Thyroid gland (tissue), 4 donors: ENCODE data around the gene MEI1. TPM values are rescaled to one million over a fixed set of nuclear protein-coding genes. Genes with fewer than 3 reads are reported as not detected.

ENCODE experiments used
- DNase-seq, 2 donors: peaks; one replicate each; pipeline ENCODE4 v3.0.0-alpha.2; 2019
- H3K27ac ChIP-seq, 3 donors: fragments of 200-600 bp; sonication (generic); 1 replicate in 2 of 3; 2 replicates in 1 of 3; pipeline ENCODE4 v1.5.1; 2016 to 2019; ENCODE audit warnings: mild to moderate bottlenecking in 1 of 3, moderate library complexity in 1 of 3
- H3K27me3 ChIP-seq: fragments of 200-600 bp; sonication (generic); one replicate; pipeline ENCODE4 v1.5.1; 2019
- H3K36me3 ChIP-seq, 2 donors: fragments of 200-600 bp; sonication (generic); one replicate each; pipeline ENCODE4 v1.5.1; 2016 to 2019
- H3K4me1 ChIP-seq, 2 donors: fragments of 200-600 bp; sonication (generic); one replicate each; pipeline ENCODE4 v1.5.1; 2017 to 2019
- H3K4me3 ChIP-seq, 3 donors: fragments of 200-600 bp; sonication (generic); replicated peaks in 1 of 3; 1 replicate in 2 of 3; 2 replicates in 1 of 3; pipeline ENCODE4 v1.5.1; 2016; ENCODE audit warnings: mild to moderate bottlenecking in 1 of 3
- H3K9me3 ChIP-seq: fragments of 200-600 bp; sonication (generic); one replicate; pipeline ENCODE4 v1.5.1; 2017
- CTCF ChIP-seq, 6 experiments: fragments of 200-600 bp in 3 of 6; fragments of 450-650 bp in 3 of 6; sonication (generic) in 3 of 6; IDR thresholded peaks; one replicate each; pipeline ENCODE4 v1.5.1; 2016 to 2019; ENCODE audit warnings: antibody characterized with exemption in 6 of 6, mild to moderate bottlenecking in 2 of 6, inconsistent platforms in 1 of 6, moderate library complexity in 1 of 6
- POLR2A ChIP-seq, 2 donors: fragments of 450-650 bp; IDR thresholded peaks; one replicate each; pipeline ENCODE4 v1.6.1; 2017; ENCODE audit warnings: antibody characterized with exemption in 2 of 2, mild to moderate bottlenecking in 2 of 2, moderate library complexity in 1 of 2
- WGBS, 2 donors: methylation state at CpG; one replicate each; pipeline ENCODE4 v1.1.5; 2017; 5-methylcytosine and 5-hydroxymethylcytosine counted together
- intact Hi-C: fragments of 100-400 bp; cut with DNase I; formaldehyde crosslinking; loops from one replicate; pipeline ENCODE4 v1.15.1; 2023
- total RNA-seq, 4 donors: library from RNA; depleted of rRNA; stranded (reverse); fragments of >200 nt; gene quantifications; one replicate each; pipeline ENCODE4 v1.2.3, GENCODE V29; 2016

The MEI1 gene
- 1 to 10 TPM in 2 of 4 donors, under 1 TPM in 2; 0.25 to 5.2 (median 1.4) TPM for total RNA-seq

GRCh38 chr22:41699264-41700107 lies at the start of gene MEI1:
TSS of gene MEI1 (plus strand) at chr22:41699503. CDS start at chr22:41699539, 36 bp downstream.
- peak; percentile 77 to 81 for DNase-seq
- 48 to 53% methylated on average over 24 to 43 of the region's 69 CpGs for WGBS, 2 donors
- no peak within 1 kb of the TSS for H3K27ac ChIP-seq
- TF ChIP-seq POLR2A (IDR thresholded peaks at IDR 0.05), result no peak
- TF ChIP-seq CTCF (IDR thresholded peaks at IDR 0.05), result no peak
- H3K36me3 ChIP-seq, result no peaks in the 10 kb centered on the region
- no peaks in the 10 kb centered on the region for H3K9me3 ChIP-seq
- H3K27me3 ChIP-seq, result no peaks in the 10 kb centered on the region
- intact Hi-C loops, result loop anchor here (5.0 kb wide), 1 partner anchor 243 kb away; no protein-coding TSS in a partner anchor
- peaks cover 9 to 18% of the 10 kb centered on the region in 2 donors for H3K4me1 ChIP-seq
- no peak within 1 kb of the TSS for H3K4me3 ChIP-seq

- H3K4me3 ChIP-seq, result no peak overlapping the region
- H3K36me3 ChIP-seq, result peaks cover 77 to 78% of the 10 kb centered on the region in 2 donors
- no peaks in the 10 kb centered on the region for H3K27me3 ChIP-seq
- no peak overlapping the region for H3K27ac ChIP-seq
- intact Hi-C loops, result no loop called here
- TF ChIP-seq POLR2A (IDR thresholded peaks at IDR 0.05) (no peak), CTCF (IDR thresholded peaks at IDR 0.05) (no peak)
- no peaks in the 10 kb centered on the region for H3K4me1 ChIP-seq
- no peaks in the 10 kb centered on the region for H3K9me3 ChIP-seq
- no peak for DNase-seq
- 92 to 100% methylated on average over 1 of the region's 1 CpG for WGBS, 2 donors
These were observed 49.1 kb upstream of the MEI1 start for GRCh38 chr22:41650229-41650628.

- Histone ChIP-seq H3K36me3 (peaks cover 81 to 84% of the 10 kb centered on the region in 2 donors), H3K27ac (no peak overlapping the region)
These were observed 48.5 kb upstream of the MEI1 start for GRCh38 chr22:41650821-41651220.

GRCh38 chr22:41654322-41654721 lies 45.0 kb upstream of the MEI1 start:
- 95 to 97% methylated on average over 3 of the region's 3 CpGs for WGBS, 2 donors
- TF ChIP-seq CTCF (IDR thresholded peaks at IDR 0.05) (no peak), POLR2A (IDR thresholded peaks at IDR 0.05) (no peak)
- Histone ChIP-seq H3K4me3 (no peak overlapping the region), H3K9me3 (no peaks in the 10 kb centered on the region), H3K36me3 (peaks cover 92 to 96% of the 10 kb centered on the region in 2 donors), H3K27ac (no peak overlapping the region), H3K4me1 (no peaks in the 10 kb centered on the region), H3K27me3 (no peaks in the 10 kb centered on the region)
- no peak for DNase-seq
- intact Hi-C loops, result no loop called here

More at GRCh38 chr22:41650821-41651220, 48.5 kb upstream of the MEI1 start:
- no peak for TF ChIP-seq POLR2A (IDR thresholded peaks at IDR 0.05)
- no peak for TF ChIP-seq CTCF (IDR thresholded peaks at IDR 0.05)
- no peaks in the 10 kb centered on the region for H3K27me3 ChIP-seq
- no peak overlapping the region for H3K4me3 ChIP-seq
- intact Hi-C loops, result no loop called here
- no peaks in the 10 kb centered on the region for H3K4me1 ChIP-seq
- no peaks in the 10 kb centered on the region for H3K9me3 ChIP-seq
- 90 to 95% methylated on average over 11 of the region's 11 CpGs for WGBS, 2 donors
- DNase-seq, result no peak

- DNase-seq, result no peak
- 84 to 89% methylated on average over 5 of the region's 5 CpGs for WGBS, 2 donors
- Histone ChIP-seq H3K9me3 (no peaks in the 10 kb centered on the region), H3K27ac (no peak overlapping the region), H3K4me3 (no peak overlapping the region), H3K27me3 (no peaks in the 10 kb centered on the region), H3K36me3 (peaks cover 91 to 94% of the 10 kb centered on the region in 2 donors), H3K4me1 (no peaks in the 10 kb centered on the region)
- TF ChIP-seq POLR2A (IDR thresholded peaks at IDR 0.05) (no peak), CTCF (IDR thresholded peaks at IDR 0.05) (no peak)
- intact Hi-C loops, result no loop called here
These were observed 42.7 kb upstream of the MEI1 start for GRCh38 chr22:41656556-41656955.
